Dermis microvascular lymphatic vessel endothelial cell (primary cell): ENCODE data around the gene CNOT6L. TPM values are rescaled to one million over a fixed set of nuclear protein-coding genes. Genes with fewer than 3 reads are reported as not detected.
"Not testable (repeated sequence)": the region's sequence is repeated elsewhere in the genome, so short reads cannot be mapped to it uniquely, and the experiment has no call there.

Experiments used
- DNase-seq, 2 donors: peaks; one replicate each; pipeline versions ENCODE4 v3.0.0 to v3.0.0-alpha.2; 2010; ENCODE audit warnings: low read depth in 2 of 2
- total RNA-seq: library from RNA; depleted of rRNA; stranded (reverse); fragments of >200 nt; gene quantifications from 2 replicates; pipeline ENCODE4 v1.2.1, GENCODE V29; 2014

Gene CNOT6L
- total RNA-seq, 1 donor from 2014 or later, result 32.1 TPM

DNA sequence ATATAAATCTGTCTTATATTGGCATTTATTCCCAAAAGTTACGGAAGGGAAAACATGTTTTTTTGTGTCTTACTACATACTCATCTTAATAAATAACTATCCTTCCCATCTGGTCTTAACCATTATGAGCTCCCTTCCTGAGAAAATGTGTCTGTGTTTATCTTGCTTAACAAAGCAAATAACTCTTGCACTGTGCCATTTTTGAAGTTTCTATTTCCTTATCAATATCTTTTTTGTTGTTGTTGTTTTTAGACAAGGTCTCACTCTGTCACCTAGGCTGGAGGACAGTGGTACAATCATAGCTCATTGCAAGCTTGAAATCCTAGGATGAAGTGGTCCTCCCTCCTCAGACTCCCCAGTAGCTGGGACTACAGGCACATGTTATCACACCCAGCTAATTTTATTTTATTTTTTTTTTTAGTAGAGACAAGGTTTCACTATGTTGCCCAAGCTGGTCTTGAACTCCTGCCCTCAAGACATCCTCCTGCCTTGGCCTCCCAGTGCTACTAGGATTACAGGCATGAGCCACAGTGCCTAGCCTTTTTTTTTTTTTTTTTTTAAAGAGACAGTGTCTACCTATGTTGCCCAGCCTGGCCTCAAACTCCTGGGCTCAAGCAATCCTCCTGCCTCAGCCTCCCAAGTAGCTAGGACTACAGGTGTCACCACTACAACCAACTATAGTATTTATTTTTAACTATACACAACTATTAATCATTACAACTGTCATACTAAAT is 36.9 kb downstream of the CNOT6L start:
- DNase-seq, result no peak

DNA sequence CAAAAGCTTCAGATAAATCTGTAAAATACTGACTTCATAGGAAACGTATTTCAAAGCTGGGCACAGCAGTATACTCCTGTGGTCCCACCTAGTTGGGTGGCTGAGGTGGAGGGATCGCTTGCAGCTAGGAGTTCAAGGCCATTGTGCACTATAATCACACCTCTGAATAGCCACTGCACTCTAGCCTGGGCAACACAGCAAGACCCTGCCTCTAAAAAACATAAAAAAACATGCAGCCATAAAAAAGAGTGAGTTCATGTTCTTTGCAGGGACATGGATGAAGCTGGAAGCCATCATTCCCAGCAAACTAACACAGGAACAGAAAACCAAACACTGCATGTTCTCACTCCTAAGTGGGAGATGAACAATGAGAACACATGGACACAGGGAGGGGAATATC is 38.4 kb downstream of the CNOT6L start:
- DNase-seq, result not testable (repeated sequence)

DNA sequence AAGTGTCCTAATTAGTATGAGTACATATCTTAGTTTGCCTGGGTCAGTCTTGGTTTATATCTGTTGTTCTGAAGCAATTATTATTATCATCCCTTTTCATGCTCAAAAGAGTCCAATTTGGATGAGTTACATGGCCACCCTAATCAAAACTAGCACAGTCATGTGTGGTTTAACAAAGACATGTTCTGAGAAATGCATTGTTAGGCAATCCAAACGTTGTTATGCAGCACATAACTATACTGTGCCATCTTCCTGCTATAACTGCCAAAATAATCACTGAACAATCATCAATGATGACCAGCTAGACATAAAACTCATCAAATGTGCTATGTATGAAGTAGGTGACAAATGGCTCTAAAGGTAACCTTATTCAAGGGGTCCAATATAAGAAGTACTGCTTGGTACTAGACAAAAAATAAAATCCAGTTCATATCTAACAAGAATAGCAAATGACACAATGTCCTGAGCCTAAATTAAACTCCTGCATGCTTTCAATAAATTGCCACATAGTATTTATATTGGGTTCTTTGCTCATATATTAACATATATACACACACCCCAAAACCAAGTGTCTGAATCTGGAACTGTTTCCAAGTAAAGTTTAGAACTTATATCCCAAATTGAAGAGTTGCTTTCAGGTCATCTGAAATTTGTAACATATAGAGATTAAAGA is 41.9 kb downstream of the CNOT6L start:
- peak in 1 of 2 donors; percentile 6 for DNase-seq

DNA sequence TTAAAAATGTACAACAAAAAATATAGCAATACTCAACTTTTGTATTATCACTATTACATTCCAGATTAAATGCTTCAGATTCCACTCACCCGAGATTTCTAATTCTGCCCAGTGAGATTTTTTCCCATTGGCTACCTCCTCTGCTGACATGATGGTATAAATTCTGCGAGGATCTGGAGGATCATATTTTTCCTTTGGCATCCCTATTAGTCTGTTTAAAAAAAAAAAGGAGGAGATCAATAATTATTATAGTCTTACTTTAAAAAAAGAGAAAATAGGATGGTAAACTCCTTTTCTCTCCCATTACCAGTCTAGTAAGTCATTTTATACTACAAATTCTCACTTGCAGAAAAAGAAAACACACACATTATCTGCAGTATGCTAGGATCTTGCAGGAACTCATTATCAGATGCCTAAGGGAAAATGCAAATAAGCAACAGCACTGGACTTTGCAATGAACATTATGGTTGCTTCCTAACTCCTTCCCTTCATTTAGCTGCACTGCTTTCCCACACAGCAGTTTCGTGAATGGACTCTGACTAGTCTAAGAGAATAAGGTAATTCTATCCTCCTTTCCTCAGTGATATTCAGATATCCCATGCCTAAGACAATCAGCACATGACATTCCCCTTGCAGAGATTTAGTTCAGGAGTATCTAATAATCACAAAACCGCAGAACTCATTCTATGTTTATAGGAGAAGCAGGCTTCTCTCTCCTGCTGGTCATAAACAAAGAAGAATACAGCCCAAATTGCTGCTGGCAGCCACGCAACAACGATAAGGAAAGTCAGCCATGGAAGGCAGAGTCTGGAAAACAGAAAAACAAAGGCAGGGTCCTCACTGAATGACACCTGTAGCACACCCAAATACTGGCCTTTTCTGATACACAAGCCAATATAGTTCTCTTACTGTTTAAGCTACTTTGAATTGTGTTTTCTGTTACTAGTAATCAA is 42.7 kb downstream of the CNOT6L start:
- DNase-seq, result no peak

DNA sequence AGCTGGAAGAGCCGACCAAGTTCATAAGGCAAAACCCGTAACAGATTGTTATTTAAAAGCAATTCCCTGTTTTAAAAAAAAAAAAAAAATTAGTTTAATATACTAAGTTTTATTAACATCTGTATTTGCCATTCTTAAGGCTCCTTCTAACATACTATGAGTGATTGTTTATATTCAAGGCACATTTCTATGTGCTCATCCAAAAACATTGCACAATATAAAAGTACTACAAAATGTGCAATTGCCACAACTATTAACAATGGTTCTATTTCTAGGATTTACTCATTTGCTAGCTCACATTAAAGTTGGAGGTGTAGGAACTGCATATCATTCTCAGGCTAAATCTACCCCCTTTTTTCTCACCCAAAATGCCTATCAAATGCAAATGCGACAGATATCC is 46.1 kb downstream of the CNOT6L start:
- no peak for DNase-seq

DNA sequence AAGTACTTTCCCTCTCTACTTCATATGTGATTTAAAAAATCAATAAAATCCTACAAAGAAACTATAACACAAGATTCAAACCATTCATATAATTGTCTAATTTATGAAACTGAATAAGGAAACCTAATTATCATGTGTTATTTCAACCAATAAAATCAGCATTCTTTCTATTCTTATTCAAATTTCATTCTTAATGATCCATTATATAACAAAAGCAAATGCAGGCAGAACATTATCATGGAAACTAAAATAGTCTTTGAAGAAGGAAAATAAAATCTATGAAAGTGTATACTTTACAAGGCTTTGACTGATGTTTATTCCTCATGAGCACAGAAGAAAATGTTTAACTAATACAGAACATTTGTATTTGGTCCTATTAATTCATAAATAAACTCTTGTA is 47.6 kb downstream of the CNOT6L start:
- DNase-seq, result no peak

DNA sequence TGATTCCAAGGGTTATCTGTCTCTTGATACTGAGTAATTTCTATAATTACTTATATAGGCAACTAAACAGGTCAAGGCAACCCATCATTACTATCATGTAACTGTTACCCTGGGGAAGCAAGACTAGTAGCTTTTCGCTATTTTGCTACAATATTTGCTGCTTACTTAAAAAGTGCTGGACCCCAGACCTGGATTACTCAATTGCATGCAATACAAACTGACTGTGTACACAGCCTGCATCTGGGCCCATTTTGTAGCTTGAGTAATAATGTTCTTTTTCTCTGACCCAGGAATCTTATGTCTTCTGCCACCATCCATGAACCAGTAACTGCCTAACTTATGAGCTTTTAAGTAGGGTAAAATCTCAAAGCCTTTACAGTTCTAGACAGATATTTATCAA is 53.4 kb downstream of the CNOT6L start:
- no peak for DNase-seq

DNA sequence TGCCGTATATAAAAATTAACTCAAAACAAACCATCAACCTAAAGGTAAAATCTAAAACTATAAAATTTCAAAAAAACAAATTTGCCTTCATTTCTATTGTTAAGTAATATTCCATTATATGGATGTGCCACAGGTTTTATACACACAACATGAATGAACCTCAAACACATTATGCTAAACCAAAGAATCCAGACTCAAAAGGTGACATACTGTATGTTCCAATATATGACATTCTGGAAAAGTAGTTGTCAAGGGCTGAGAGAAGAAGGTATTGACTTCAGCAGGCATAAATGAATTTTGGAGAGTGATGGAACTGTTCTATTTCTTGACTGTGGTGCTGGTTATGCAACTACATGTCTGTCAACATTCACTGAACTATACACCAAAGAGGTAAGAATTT is 56.6 kb downstream of the CNOT6L start:
- DNase-seq, result no peak

DNA sequence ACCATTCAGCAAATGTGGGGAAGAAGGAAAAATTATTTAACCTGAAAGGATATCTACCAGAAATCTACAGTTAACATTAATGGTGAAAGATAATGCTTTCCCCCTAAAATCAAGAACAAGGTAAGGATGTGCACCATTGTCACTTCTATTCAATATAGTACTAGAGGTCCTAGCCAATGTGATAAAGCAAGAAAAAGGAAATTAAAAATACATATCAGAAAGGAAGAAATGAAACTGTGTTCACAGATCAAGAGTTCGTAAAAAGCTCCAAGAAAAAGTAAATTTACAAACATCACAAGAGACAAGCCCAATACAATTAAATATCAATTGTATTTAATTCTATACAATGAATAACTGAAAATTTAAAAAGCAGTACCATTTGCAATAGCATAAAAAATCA is 57.6 kb downstream of the CNOT6L start:
- DNase-seq, result no peak

DNA sequence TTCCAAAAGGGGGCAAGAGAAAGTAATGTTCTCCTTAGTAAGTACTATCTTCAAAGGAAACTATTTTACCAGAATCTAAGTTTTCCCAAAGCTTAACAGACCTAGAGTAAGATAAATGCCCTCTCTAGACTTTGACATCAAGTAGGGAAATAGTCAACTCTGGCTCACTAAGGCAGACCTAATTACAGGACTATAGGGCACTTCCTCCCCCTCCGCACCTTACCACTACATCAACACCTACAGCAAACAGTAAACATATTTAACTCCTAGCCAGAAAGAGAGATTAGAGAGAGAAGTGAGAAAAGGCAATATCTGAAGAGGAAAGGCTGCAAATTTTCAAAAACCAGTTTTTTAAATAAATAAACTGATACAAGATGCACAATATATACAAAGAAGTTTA is 60.4 kb downstream of the CNOT6L start:
- DNase-seq, result no peak

DNA sequence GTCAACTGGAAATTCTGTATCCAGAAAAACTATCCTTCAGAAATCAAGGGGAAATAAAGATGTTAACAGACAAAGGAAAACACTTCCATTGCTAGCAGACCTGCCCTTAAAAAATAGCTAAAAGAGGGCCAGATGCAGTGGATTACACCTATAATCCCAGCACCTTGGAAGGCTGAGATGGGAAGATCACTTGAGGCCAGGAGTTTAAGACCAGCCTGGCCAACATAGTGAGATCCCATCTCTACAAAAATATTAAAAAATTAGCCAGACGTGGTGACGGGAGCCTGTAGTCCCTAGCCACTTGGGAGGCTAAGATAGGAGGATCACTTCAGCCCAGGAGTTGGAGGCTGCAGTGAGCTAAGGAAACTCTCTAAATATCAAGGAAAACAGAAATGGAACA is 67.4 kb downstream of the CNOT6L start:
- DNase-seq, result no peak

DNA sequence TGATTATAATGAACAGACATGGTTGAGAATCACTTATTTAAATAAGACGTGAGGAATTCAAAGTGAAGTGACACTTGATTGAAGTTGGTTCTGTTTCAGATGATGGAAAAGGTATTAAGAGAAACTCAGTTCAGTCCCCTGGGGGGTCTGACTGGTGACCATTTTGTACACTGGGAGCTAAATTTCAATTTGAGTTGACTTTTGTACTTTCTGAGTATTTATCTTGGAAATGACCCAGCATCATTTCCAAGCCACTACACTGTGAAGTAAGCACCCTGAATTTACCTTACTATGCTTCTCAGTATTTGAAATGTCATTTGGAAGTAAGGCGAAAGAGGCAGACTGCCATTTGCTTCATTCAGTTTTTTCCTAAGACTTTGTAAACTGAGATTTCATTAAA is 73.4 kb downstream of the CNOT6L start:
- no peak for DNase-seq

DNA sequence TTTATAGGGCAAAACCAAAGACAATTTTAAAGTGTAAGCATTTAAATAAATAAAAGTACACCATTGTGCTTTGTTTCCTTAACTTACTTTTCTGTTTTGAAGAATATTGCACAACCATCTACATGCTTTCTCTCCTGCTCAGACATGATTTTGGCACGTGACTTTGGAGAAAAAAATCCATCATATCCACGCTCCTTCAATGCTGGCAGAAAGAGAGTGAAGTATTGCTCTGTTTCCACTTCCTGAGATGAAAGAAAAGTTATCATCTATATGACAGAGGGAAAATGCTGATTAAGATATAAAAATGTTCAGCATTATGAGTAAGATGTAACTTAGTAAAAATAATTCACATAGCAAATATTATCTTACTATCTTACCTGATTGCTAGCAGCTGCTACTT is 77.1 kb downstream of the CNOT6L start:
- DNase-seq, result no peak

DNA sequence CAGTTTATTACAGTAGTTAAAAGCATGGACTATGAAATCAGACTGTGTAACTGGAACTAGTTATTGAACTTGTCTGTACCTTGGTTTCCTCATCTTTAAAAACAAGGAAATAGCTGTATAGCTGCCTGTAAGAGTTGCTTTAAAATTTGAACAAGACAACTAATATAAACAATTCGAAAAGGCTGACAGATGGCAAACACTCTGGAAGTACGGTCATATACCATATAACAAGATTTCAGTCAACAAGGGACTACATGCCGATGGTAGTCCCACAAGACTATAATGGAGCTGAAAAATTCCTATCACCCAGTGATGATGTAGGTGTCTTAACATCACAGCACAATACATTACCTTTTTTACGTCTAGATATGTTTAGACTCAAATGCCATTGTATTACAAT is 78.7 kb downstream of the CNOT6L start:
- DNase-seq, result no peak

DNA sequence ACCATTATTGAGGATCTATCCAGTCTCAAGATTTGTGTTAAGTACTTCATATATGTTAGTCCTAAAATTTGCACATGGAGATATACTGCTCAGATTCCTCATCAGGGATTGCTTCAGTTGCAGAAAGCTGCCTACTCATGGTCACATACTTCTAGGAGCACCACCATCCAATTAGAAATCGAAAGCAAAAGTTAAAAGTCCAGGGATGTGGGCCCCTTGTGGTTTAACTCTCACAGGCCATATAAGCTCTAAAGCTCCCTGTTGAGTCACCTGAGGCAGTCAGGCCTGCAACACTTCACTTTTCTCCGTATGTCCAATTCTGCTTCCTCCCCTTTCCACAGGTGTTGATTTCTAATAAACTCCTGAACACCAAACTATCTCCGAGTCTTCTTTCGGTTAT is 84.2 kb downstream of the CNOT6L start:
- no peak for DNase-seq

DNA sequence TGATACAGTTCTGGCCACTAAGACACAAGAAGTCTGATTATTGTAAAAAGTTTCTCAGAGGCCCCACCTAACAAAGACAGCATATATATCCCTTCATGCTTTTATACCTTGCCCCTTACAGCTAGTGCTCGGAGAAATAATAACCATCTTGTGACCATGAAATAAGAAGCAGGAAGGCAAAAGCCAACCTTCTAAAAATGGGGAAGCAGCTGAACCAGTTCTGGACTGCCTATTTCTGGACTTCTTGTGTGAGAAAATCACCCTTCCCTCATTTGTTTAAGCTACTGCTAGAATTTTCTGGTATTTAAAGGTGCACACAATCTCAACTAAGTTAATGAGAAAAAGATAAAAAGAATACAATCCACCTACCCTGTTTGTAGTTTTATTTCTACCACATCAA is 87.5 kb downstream of the CNOT6L start:
- no peak for DNase-seq

DNA sequence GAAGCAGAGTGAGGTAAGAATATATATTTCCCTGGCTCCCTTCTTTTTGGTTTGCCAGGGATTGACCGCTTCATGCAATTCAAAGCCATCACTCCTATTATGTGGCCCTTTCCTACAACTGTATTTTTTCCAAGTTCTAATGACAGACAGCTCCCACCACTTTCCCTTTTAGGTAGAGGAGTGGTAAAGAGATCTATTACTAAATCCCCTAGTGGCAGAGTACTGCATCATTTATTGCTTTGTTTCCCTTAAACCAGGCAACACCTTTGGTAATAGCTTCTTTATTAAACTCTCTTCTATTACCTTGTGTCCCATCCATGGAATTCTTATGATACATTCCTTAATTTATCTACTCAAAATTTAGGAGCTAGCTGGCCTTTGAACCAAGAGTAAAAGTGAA is 90.7 kb downstream of the CNOT6L start:
- DNase-seq, result no peak

DNA sequence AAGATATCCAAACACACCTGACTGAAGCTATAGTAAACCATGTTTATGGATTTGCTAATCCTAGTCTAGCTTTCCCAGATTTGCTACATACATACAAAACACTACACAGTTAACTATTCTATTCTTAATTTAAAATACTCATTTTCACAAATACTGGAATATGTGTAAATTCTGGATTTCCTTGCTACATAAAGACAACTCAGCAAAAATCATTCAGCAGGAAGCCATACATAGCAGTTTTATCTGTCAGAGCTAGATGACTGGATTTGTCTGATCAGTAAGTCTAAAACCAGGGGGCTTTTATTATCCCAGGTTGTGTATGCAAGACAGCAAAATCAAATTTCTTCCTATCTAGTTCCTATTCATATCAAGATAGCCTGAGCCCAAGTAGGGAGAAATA is 98.1 kb downstream of the CNOT6L start:
- no peak for DNase-seq

DNA sequence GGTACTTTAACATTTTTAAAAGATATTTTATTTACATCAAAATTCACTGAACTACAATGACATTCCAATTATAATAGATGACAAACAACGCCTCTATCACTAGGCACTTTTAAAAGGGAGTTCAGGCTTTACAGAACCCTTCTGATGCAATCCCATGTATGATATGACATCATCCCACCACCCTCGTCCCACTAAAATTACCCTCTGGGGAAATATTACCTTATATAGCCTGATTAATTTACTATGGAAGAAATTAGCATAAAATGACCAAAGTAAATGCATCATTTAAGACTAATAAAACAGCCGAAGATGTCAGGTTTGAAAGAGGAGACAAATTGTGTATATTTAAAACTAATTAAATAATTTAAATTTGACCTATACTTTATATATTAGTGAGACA is 100.7 kb downstream of the CNOT6L start:
- not testable (repeated sequence) for DNase-seq

DNA sequence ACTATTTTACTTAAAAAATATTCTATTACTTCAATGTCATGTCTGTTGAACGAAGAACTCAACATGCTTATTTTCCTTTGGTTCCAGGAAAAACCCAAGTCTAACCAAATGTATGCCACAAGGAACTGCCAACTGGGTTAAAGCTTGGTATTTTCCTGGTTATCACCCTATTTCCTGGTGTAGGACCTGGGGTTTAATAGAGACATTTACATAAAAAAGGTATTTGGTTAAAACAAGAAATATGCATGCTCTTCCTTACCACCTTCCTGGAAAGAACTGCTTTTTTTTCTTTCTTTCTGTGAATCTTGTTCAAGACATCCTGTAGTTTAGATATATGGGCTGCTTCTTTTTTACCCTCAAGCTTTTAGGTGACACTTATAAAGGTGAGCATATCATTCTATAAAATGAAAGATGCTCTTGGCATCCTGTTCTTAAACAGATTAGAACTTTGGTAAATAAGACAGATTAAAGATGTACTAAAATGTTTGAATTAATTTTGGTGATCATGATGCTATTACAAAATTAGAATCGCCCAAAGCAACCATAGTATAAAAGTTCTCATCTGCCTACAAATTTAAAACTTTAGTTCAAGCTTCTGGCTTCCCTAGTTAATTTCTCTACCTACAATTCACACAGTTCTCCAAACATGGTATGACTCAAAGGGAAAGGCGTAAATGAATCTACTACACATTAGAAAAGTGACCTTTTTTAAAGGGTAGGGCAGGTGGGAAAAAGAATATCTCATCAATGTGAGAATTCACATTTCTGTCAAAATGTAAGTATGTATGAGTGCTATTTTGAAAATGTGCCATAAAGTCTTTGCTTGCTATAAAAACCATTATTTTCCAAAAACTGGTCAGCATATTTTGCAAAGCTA is 103.5 kb downstream of the CNOT6L start:
- DNase-seq, result no peak

DNA sequence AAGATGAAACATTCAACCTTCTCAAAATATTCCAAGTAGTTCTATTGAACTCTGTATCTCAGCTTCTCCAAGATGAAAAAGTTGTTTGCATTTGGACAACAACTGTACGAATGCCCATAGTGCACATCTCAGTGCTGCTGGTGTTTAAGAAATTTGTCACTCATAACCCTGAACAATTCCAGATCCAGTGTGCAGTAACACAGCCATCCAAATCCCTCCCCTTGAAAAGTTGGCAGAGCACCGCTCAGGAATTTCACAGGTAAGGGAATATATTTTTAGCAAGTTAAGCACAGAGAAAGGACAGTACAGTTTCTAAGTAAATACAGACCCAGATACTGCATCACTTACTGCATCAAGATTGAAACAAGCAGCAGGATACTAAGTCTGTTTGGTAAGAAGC is 104.7 kb downstream of the CNOT6L start:
- no peak for DNase-seq
